ENCODE measurements around the gene NEGR1.

NEGR1 gene

GRCh38 chr1:71649608-71650007 is 632.7 kb downstream of the NEGR1 start:
- DNase-seq (ENCODE audit: low read depth): no peak
- TF ChIP-seq CTCF (IDR thresholded peaks at IDR 0.05; ENCODE audit: low read length, missing control alignments): no peak

GRCh38 chr1:71647513-71648300 is 634.6 kb downstream of the NEGR1 start:
- DNase-seq (ENCODE audit: low read depth): no peak
- TF ChIP-seq CTCF (IDR thresholded peaks at IDR 0.05; ENCODE audit: low read length, missing control alignments): no peak

More at GRCh38 chr1:71649608-71650007, 632.7 kb downstream of the NEGR1 start:
- H3K4me3 ChIP-seq (replicated peaks; ENCODE audit: low read depth, low read length): no peak overlapping the region

GRCh38 chr1:71645015-71645414 is 637.3 kb downstream of the NEGR1 start:
- DNase-seq (ENCODE audit: low read depth): no peak
- no peak for TF ChIP-seq CTCF (IDR thresholded peaks at IDR 0.05; ENCODE audit: low read length, missing control alignments)
- no peak overlapping the region for H3K4me3 ChIP-seq (replicated peaks; ENCODE audit: low read depth, low read length)

More at GRCh38 chr1:71647513-71648300, 634.6 kb downstream of the NEGR1 start:
- H3K4me3 ChIP-seq (replicated peaks; ENCODE audit: low read depth, low read length): no peak overlapping the region

- H3K4me3 ChIP-seq (replicated peaks; ENCODE audit: low read depth, low read length): no peak overlapping the region
- no peak for TF ChIP-seq CTCF (IDR thresholded peaks at IDR 0.05; ENCODE audit: low read length, missing control alignments)
- no peak for DNase-seq (ENCODE audit: low read depth)
Observed at GRCh38 chr1:71641903-71642302, 640.4 kb downstream of the NEGR1 start.

GRCh38 chr1:71640998-71641397 is 641.3 kb downstream of the NEGR1 start:
- TF ChIP-seq CTCF (IDR thresholded peaks at IDR 0.05; ENCODE audit: low read length, missing control alignments): no peak
- DNase-seq (ENCODE audit: low read depth): no peak
- H3K4me3 ChIP-seq (replicated peaks; ENCODE audit: low read depth, low read length): no peak overlapping the region

GRCh38 chr1:71640116-71640515 is 642.2 kb downstream of the NEGR1 start:
- DNase-seq (ENCODE audit: low read depth): peak; percentile 51
- no peak for TF ChIP-seq CTCF (IDR thresholded peaks at IDR 0.05; ENCODE audit: low read length, missing control alignments)
- no peak overlapping the region for H3K4me3 ChIP-seq (replicated peaks; ENCODE audit: low read depth, low read length)
